H1 (cell line): Measurements from ENCODE around the gene AP4B1.

Source experiments
- CEBPB ChIP-seq: IDR thresholded peaks from 2 replicates; pipeline ENCODE4 v1.6.1; 2012; ENCODE audit warnings: low read depth, low read length
- CTCF ChIP-seq, 3 experiments: IDR thresholded peaks; 1 replicate in 2 of 3; 2 replicates in 1 of 3; pipeline versions ENCODE4 v1.5.1 to v1.6.1; 2011; ENCODE audit warnings: low read length in 3 of 3, mild to moderate bottlenecking in 3 of 3, inconsistent platforms in 2 of 3, low read depth in 1 of 3, moderate library complexity in 1 of 3; ENCODE audit not compliant: insufficient read depth in 1 of 3; ENCODE audit errors: control extremely low read depth in 1 of 3
- JUN ChIP-seq: IDR thresholded peaks from 2 replicates; pipeline ENCODE4 v1.6.1; 2011; ENCODE audit warnings: low read depth, mild to moderate bottlenecking, improper control_type of control experiment, low read length
- MAFK ChIP-seq: IDR thresholded peaks from 2 replicates; pipeline ENCODE4 v1.6.1; 2012; ENCODE audit warnings: low read depth, mild to moderate bottlenecking, improper control_type of control experiment, low read length
- SRF ChIP-seq: IDR thresholded peaks from 2 replicates; pipeline ENCODE4 v1.6.1; 2011; ENCODE audit warnings: mild to moderate bottlenecking, low read depth, low read length, moderate library complexity

GRCh38 chr1:113934006-113934405 is 29.4 kb upstream of the AP4B1 start:
- TF ChIP-seq CTCF (IDR thresholded peaks at IDR 0.05; ENCODE audit: control extremely low read depth in 1 of 3, insufficient read depth in 1 of 3, low read depth in 1 of 3, low read length in 3 of 3) (no peak), MAFK (no peak), JUN (no peak), SRF (no peak), CEBPB (no peak)
